Panc1 (cell line): ENCODE measurements around the gene ZGRF1.

ENCODE experiments used
- CTCF ChIP-seq: fragments of 450-650 bp; IDR thresholded peaks from 2 replicates; pipeline ENCODE4 v1.5.1; 2017; ENCODE audit warnings: mild to moderate bottlenecking
- POLR2AphosphoS5 ChIP-seq: IDR thresholded peaks from 2 replicates; pipeline ENCODE4 v1.6.1; 2012; ENCODE audit warnings: mild to moderate bottlenecking, low read depth, low read length, moderate library complexity
- REST ChIP-seq, 2 experiments: IDR thresholded peaks; 2 replicates each; pipeline ENCODE4 v1.6.1; 2011 to 2012; ENCODE audit warnings: low read depth in 2 of 2, control low read depth in 1 of 2, low read length in 1 of 2, mild to moderate bottlenecking in 1 of 2, moderate library complexity in 1 of 2; ENCODE audit not compliant: insufficient read depth in 1 of 2
- SIN3A ChIP-seq: IDR thresholded peaks from 2 replicates; pipeline ENCODE4 v1.6.1; 2012; ENCODE audit warnings: low read depth, mild to moderate bottlenecking, low read length, moderate library complexity, borderline replicate concordance; ENCODE audit not compliant: insufficient read depth
- TCF7L2 ChIP-seq: IDR thresholded peaks from 2 replicates; pipeline ENCODE4 v1.6.1; 2011; ENCODE audit warnings: mild to moderate bottlenecking, low read depth, low read length, inconsistent platforms

GRCh38 chr4:112652216-112652615 is 15.5 kb upstream of the ZGRF1 start:
- TF ChIP-seq POLR2AphosphoS5 (no peak), REST (IDR thresholded peaks at IDR 0.05; ENCODE audit: insufficient read depth in 1 of 2, low read depth in 2 of 2, low read length in 1 of 2) (no peak), CTCF (no peak), SIN3A (no peak), TCF7L2 (no peak)
